B cell (primary cell): ENCODE results near the gene RARB.

ENCODE experiments used
- EZH2 ChIP-seq: IDR thresholded peaks from 2 replicates; pipeline ENCODE4 v1.6.1; 2012; ENCODE audit warnings: borderline replicate concordance, low read depth, mild to moderate bottlenecking, moderate library complexity, low read length; ENCODE audit not compliant: insufficient read depth, poor library complexity, severe bottlenecking
- TF ChIP-seq, protein P1 (sequence below): fragments of 200-600 bp; IDR thresholded peaks from one replicate; pipeline ENCODE4 v1.8.0; 2022; ENCODE audit warnings: antibody characterized with exemption, mild to moderate bottlenecking

DNA sequence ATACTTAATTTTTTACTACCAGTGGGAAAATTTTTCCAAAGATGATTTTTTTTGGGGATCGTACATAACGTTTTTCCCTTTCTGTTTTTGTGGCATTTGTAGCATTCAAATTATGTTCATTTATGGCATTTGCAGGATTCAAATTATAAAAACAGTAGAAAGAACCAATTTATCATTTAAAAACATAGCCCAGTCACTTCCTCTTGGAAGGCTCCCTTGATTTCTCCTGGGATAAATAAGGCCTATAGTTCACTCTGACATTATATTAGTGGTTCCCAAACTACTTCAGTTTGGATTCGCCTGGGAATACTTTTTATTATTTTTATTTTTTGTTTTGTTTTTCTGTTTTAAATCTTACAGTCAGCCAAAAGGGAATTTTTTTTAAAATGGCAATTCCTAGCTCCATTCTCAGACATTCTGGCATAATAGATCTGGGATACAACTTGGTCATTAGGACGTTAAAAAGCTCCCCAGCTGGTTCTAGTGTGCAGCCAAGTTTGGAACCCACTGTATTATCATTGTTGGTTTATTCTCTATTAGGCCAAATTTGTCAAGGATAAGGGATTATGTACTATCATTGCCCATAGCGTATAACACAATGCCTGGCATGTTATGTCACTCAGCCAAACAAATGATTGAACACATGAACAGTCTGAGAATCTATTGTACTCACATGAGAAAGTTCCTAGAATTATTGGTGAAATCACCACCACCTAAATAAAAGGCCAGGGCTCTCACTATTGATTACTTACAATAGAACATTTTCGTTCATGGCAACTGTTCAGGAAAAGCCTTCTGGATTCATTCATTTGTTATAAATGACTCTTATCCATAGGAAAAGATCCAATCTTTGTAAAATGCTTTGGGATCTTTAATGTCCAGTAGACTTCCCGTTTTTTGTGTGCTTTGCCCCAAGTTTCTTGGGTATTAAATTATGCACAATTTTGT is 28.9 kb downstream of the RARB start:
- TF ChIP-seq, protein P1, sequence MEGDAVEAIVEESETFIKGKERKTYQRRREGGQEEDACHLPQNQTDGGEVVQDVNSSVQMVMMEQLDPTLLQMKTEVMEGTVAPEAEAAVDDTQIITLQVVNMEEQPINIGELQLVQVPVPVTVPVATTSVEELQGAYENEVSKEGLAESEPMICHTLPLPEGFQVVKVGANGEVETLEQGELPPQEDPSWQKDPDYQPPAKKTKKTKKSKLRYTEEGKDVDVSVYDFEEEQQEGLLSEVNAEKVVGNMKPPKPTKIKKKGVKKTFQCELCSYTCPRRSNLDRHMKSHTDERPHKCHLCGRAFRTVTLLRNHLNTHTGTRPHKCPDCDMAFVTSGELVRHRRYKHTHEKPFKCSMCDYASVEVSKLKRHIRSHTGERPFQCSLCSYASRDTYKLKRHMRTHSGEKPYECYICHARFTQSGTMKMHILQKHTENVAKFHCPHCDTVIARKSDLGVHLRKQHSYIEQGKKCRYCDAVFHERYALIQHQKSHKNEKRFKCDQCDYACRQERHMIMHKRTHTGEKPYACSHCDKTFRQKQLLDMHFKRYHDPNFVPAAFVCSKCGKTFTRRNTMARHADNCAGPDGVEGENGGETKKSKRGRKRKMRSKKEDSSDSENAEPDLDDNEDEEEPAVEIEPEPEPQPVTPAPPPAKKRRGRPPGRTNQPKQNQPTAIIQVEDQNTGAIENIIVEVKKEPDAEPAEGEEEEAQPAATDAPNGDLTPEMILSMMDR: no peak
- no peak for TF ChIP-seq EZH2
